Stimulated activated CD8-positive, alpha-beta memory T cell treated with anti-CD3 and anti-CD28 coated beads, Interleukin-15, amount 100 ng/mL, for 48 hours (primary cell): Measurements from ENCODE around the gene ZBTB16.

ENCODE experiments used
- DNase-seq, 2 donors: peaks; one replicate each; pipeline ENCODE4 v3.0.0-alpha.2; 2020; ENCODE audit warnings: low read depth in 2 of 2

The ZBTB16 gene

GRCh38 chr11:114243461-114244372 lies 184.2 kb downstream of the ZBTB16 start:
- DNase-seq: no peak

DNA sequence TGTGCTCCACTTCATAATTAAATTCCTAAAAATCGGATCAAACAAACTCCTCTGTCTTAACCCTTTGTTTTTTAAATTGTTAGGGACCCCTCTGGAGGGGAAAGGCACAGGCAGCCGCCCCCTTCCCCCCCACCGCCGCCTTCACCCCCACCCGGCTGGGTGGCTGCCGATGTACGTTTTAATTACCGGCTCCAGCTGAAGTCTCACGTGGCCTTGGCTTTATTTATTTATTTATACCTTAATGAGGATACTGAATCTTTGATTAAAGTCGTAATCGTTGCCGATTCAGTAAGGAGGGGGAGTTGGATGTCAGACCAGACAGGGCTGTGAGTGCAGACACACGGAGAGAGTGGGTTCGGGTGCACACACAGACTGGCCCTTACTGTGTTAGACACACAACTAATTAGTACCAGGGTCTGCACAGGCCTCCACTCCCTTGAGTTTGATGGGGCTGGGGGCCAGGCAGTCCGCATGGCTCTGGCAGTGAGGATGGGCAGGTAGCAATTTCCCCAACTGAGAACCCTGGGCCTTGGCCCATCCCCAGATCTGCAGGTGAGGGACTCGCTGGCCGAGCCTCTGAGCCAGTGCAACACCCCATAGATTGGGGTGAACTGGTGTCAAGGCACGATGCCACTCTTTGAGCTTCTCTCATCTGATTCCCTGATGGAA lies 185.3 kb downstream of the ZBTB16 start:
- DNase-seq: no peak

DNA sequence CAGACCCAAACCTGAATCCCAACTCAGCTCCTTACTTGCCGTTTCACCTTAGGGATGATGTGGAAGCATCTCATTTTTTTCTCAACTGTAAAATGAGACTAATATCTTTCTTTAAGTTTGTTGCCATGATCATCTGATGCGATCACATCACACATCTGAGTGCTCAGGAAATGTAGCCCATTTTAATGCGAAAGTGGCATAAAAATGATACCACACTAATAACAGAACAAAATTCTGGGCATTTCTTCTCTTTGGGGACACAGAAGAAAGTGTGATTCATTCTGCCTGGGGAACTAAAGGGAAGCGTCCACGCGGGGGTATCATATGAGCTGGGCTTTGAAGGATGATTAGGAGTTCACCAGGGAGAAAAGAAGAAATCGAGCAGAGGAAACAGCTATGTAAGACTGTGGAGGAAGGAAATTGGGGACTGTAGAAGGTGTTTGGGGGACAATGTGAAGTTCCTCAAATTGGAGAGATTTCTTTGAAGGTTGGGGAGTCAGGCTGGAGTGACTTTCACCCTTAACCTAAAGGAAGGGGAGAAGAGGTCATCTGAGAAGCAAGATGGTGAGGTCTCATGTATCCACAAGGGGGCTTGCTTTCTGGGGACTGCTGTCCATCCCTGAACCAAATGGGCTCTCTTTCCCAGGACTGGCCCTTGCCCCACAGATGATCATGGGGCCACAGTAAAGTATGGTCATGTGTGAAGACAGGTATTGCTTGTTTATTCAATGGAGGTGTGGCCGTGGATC lies 187.0 kb downstream of the ZBTB16 start:
- no peak for DNase-seq

DNA sequence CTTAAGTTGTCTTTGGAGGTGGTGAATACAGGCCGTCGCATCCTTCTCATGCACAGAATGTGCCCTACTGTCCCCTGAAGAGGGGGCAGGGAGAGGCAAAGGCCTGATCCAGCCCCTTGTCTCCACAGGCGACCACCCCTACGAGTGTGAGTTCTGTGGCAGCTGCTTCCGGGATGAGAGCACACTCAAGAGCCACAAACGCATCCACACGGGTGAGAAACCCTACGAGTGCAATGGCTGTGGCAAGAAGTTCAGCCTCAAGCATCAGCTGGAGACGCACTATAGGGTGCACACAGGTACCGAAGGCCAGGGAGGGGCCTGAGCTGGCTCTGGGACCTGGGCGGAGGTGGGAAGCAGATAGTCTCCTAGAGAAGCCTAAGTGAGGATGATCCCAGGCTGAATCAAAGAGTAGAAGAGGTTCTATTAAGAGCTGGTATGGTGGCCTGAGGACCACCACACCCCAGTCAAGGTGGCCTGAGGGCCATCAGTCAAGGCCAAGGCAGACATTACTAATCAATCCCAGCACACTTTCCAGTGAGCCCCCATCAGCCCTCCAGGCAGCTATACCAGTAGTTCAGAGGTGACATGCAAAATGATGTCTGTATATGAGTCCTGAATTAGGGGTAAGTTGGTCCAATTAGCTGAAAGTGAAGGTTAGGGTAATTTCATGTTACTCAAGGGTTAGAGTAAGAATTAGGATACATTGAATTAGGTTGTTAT lies 187.7 kb downstream of the ZBTB16 start:
- no peak for DNase-seq

DNA sequence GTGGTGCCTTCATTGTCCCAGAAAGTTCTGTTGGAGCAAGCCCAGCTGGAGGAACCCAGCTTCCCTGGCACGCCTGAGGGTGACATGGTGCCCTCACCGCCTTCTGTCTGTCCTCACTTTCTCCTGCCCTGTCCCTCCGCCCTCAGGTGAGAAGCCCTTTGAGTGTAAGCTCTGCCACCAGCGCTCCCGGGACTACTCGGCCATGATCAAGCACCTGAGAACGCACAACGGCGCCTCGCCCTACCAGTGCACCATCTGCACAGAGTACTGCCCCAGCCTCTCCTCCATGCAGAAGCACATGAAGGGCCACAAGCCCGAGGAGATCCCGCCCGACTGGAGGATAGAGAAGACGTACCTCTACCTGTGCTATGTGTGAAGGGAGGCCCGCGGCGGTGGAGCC lies 190.7 kb downstream of the ZBTB16 start:
- DNase-seq: no peak

GRCh38 chr11:114250993-114251814 lies 191.7 kb downstream of the ZBTB16 start:
- no peak for DNase-seq

GRCh38 chr11:114251815-114252337 lies 192.4 kb downstream of the ZBTB16 start:
- DNase-seq: no peak

DNA sequence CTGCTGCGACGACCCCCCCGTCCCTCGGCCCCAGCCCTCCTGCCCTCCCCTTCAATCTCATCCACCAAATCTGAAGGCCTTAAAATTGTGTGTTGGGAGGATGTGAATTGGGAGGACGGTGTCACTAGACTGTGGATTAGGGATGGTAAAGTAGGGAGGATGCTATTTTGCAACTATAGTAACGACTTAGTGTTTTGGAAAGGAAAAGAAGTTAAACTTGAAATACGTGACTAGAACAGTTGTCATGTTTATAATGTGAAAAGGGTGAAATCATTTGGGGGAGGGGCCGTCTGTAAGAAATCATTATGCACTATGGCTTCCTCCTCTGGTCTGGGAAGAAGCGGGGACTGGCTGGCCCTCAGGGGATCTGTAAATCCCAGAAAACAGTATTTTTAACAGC lies 193.3 kb downstream of the ZBTB16 start:
- DNase-seq: no peak

GRCh38 chr11:114253771-114254170 lies 194.3 kb downstream of the ZBTB16 start:
- no peak for DNase-seq

GRCh38 chr11:114254571-114255146 lies 195.1 kb downstream of the ZBTB16 start:
- DNase-seq: no peak

GRCh38 chr11:114255289-114255688 lies 195.8 kb downstream of the ZBTB16 start:
- no peak for DNase-seq

- DNase-seq: no peak
Measured at GRCh38 chr11:114256176-114256966, 196.9 kb downstream of the ZBTB16 start.

DNA sequence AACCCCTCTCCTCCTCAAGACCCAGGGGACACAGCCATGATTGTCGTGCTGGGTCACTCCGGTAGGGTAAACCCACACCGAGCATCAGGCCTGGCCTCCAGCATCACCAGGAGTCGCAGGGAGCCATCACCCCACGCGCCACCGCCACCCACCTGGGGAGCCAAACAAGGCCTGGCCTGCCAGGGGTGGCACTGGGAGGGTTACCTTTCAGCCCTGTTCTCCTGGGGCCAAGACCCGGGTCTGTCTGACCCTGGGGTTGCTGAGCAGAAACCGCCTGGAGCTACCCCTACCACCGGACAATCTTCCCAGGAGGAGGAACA lies 197.4 kb downstream of the ZBTB16 start:
- DNase-seq: no peak

DNA sequence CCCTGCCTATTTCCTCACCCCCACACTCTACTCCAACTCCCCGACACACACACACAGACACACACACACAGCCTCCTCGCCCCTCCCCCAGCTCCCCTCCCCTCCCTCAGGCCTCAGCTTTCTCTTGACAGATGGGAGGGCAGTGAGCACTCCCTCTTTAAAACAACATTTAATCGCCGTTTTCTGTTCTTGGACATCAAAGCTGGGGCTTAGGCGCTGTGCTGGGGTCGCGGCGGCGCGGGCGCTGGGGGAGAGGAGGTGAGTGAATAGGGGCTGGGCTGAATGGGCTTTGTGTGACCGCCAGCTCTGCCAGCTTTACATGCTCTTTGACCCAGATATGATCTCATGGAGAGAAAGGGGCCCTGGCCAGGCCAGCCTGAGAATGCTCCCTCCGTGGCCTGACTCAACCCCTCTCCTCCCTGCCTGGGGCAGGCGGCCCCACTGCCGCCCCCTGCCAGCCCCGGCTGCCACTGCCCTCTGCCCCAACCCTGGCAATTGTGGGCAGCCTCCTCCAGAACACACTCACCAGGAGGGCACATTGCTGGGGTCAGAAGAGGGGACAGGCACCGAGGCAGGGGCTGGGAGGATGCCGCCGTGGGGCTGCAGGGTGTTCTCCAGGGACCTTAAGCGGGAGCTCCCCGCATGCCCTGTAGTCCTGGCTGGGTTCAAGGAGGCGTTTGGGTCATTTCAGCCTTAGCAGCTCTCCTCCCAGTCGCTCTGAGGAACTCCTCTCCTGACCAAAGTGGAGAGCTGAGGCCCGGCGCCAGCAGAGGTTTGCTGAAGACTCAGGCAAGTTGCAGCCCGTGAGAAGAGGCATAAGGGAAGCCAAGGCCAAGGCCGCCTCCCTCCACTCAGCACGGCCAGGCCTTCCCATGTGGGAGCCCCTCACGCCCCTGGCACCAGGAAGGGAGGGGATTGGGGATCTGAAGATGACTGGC lies 198.4 kb downstream of the ZBTB16 start:
- no peak for DNase-seq

- DNase-seq: no peak
Measured at GRCh38 chr11:114258696-114259095, 199.2 kb downstream of the ZBTB16 start.

- DNase-seq: no peak
Measured at GRCh38 chr11:114259124-114259526, 199.6 kb downstream of the ZBTB16 start.

DNA sequence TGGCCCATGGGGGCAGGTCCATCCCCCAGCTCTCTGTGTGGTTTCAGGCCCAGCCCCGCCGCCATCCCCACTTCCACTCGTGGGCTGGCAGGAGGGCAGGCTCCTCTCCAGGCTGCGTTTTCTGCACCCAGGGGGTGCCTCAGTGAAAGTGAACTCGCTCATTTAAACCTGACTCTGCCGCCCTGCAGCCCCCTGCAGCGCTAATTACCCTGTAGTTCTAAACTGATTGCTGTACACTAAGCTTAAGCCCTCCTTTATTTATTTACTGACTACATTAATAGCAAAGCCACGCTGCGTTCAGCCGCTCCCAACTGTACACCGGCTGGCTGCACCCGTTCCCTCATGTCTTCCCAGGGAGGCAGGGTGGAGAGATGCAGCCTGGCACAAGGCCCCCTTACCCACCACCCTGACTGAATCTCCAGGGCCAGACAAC lies 200.1 kb downstream of the ZBTB16 start:
- DNase-seq: no peak

GRCh38 chr11:114260077-114260476 lies 200.6 kb downstream of the ZBTB16 start:
- no peak for DNase-seq
